GM21423 (cell line): ENCODE data around the gene ZPBP.
"Not testable (repeated sequence)": the region's sequence is repeated elsewhere in the genome, so short reads cannot be mapped to it uniquely, and the experiment has no call there.

Experiments used
- ATAC-seq: cut with Tn5 transposase; IDR thresholded peaks from one replicate; pipeline ENCODE4 v1.9.1; 2021; ENCODE audit warnings: mild to moderate bottlenecking, moderate library complexity; ENCODE audit not compliant: unreplicated experiment

ZPBP gene

DNA sequence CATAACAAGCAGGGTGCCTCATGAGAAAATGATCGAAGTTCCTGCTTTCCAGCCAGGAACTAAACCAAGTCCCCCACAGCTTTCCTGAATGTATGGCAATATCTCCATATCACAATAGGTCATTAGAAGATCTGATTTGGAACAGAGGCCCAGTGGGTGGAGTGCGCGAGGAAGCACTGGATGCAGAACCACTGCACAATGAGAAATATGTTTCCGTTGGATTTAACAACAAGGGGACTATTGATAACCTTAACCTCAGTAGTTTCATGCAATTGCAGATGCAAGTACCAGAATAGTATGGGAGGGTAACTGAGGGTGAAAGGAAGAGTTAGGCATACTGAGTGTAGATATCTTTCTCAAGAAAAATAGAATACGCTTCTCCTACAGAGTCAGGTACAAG is 45.3 kb downstream of the ZPBP start:
- no peak for ATAC-seq

DNA sequence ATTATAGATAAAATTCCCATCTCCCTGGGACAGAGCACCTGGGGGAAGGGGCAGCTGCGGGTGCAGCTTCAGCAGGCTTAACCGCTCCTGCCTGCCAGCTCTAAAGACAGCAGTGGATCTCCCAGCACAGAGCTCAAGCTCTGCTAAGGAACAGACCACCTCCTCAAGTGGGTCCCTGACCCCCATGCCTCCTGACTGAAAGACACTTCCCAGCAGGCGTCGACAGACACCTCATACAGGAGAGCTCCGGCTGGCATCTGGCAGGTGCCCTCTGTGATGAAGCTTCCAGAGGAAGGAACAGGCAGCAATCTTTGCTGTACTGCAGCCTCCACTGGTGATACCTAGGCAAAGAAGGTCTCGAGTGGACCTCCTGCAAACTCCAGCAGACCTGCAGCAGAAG is 51.9 kb downstream of the ZPBP start:
- not testable (repeated sequence) for ATAC-seq

DNA sequence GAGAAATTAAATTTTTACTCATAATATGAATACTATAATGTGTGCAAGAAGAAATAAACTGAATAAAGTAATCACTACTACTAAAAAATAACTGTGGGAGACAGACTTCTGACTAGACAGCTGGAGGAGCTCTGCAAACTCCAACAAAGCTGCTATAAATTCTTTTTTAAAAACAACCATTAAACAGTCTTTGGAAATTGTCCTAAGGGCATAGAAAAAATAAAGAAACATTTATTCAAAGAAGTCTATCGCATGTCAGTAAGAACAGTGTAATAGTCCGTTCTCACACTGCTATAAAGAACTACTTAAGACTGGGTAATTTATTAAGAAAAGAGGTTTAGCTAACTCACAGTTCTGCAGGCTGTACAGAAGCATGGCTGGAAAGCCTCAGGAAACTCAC is 56.0 kb downstream of the ZPBP start:
- ATAC-seq = no peak

DNA sequence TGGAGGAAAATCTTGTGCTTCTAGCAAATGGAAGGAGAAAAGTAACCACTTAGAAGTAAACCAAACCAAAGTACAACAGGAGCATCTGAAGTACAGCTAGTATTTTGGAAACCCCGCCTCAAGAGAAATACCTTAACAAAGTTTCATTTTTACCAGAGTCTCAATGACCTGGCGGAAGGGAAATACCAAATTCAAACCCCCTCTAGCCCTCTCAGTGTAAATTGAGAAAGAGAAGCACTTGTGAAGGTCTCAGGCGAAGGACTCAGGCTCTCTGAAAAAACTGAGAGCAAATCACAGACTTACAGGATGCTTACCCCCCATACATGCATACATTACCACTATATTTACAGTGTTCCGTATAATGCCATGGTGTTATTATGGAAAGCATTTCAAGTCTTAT is 70.1 kb downstream of the ZPBP start:
- no peak for ATAC-seq

DNA sequence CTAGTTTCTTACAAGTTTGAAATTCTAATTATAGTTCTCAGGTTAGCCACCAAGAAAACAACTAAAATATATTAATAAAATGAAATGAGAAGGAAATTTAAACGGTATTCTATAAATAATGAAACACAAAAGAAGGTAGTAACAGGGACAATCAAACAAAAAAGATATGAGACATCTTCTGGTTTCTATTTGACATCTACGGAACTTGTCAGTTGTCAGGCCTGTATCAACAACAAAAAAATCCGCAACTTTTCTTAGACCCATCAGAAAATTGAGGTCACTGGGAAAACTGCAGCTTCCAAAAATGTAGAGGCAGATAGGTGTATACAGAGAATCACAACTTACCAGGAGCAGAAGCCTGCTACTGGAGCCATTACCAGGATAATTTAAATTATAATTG is 70.6 kb downstream of the ZPBP start:
- ATAC-seq = no peak

DNA sequence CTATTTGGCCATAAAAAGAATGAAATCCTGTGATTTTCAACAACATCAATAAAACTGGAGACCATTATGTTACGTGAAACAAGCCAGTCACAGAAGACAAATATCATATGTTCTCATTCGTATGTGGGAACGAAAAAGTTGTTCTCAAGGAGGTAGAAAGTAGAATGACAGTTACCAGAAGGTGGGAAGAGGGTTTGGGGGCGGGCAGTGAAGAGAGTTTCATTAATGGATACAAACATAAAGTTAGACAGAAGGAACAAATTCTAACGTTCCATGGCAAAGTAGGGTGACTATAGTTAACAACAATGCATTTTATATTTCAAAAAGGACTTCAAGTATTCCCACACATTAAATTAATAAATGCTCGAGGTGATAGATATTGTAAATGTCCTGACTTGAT is 97.4 kb downstream of the ZPBP start:
- no peak for ATAC-seq

DNA sequence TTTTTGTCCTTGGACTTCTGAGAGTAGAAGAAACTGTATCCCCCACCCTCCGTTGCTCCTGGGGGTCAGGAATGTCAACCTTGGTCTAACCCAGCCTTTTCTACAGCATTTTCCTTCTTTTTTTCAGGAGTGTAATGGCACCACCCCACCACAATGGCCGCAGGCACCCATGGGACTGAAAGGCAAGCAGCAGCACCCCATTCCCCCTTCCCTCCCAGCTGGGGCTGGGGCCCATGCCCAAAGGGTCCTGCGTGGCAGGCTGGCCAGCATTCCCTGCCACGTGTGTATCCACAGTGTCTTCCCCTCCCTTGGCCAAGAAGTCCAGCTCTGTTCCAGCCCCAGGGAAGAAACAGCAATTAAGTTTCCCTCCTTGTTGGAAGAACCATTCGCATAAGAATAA is 106.9 kb downstream of the ZPBP start:
- ATAC-seq = no peak

DNA sequence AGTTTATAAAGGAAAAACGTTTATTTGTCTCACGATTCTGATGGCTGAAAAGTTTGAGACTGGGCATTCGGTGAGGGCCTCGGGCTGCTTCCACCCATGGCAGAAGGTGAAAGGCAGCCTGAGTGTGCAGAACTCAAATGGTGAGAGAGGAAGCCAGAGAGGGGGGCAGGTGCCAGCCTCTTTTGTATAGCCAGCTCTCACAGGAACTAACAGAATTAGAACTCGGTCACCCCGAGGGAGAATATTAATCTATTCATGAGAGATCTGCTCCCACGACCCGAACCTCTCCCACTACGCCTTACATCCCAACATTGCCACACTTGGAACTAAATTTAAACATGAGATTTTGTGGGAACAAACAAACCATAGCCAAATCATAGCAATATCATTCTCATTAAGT is 112.6 kb downstream of the ZPBP start:
- no peak for ATAC-seq

DNA sequence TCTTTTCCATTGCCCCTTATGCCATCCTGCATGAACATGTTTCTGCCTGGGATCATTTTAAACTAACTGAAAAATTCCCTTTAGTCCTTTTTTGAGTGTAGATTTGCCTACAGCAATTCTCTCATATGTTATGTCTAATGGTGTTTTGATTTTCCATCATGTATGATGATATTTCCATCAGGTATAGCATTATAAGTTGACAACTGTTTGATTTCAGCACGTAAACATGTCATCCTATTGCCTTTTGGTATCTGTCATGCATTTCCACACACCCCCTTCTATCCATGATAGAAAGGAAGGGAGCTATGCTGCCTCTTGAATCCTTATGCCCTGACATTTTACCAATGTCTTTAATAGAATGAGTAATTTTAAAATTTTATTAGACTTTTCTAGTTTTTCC is 116.8 kb downstream of the ZPBP start:
- ATAC-seq = no peak

DNA sequence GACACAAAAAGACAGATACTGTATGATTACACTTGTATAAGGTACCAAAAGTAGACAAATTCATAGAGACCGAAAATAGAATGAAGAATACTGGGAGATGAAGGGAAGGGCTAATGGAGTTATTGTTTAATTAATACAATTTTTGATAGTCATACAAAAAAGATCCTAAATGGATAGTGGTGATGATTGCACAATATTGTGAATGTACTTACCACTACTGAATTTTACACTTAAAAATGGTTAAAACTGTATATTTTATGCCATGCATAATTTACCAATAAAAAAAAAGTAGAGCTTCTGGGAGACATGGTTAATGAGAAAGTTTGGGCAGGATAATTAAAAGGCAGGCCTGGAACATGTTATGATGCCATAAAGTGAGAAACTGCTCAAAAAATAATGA is 119.0 kb downstream of the ZPBP start:
- ATAC-seq = no peak

DNA sequence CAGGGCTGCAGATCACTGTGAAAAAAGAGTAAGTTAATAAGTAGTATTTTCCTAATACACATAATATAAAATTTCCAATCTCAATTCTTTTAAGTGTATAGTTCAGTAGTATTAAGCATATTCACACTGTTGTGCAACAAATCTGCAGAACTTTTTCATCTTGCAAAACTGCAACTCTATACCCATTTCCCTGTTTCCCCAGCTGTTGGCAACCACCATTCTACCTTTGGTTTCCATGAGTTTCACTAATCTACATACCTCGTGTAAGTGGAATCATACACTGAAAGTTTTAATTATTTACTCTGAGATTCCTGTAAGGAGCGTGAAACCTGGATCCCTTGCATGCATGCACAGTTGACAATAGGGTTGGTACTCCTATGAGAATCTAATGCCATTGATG is 155.4 kb downstream of the ZPBP start:
- ATAC-seq = no peak

DNA sequence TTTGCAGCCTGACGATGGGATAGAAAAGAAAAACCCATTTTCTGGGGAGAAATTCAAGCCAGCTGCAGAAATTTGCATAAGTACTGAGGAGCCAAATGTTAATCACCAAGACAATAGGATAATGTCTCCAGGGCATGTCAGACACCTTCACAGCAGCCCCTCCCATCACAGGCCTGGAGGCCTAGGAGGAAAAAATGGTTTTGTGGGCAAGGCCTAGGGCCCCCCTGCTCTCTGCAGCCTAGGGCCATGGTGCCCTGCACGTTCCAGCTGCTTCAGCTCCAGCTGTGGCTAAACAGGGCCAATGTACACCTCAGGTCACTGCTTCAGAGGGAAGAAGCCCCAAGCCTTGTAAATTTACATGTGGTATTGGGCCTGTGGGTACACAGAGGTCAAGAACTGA is 161.4 kb downstream of the ZPBP start:
- no peak for ATAC-seq

DNA sequence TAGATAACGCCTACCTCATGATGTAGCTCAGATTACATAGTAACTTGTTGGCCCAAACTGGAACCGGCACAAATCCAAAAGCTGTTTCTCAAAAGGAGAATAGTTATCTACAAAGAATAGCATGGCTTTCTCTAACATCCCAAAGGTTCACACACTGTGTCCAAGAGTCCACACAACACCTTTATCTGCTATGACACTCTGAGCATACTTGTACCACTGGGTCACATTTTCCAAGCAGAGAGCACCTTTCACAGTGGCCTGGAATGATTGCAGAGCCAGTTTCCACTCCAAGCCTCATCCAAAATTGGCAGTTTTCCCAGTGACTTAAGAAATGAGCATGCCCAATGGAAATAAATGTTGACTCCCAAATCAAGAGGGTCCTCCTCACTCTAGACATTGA is 164.3 kb downstream of the ZPBP start:
- ATAC-seq = no peak

DNA sequence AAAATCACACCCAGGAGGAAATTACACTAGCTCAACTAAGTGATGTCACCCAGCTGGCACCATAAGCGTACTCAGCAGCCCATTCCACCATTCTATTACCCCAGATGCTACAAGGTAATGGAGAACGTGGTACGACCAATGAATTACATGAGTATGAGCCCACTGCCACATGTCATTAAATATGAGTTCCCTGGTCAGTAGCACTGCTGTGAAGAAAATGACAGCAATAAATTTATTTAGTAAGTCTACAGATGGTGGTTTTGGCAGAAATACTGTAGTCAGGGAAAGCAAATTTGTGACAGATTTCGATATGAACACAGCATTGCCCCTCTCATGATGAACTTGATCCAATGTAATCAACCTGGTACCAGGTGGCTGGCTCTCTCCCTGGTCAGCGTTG is 165.4 kb downstream of the ZPBP start:
- ATAC-seq = no peak

DNA sequence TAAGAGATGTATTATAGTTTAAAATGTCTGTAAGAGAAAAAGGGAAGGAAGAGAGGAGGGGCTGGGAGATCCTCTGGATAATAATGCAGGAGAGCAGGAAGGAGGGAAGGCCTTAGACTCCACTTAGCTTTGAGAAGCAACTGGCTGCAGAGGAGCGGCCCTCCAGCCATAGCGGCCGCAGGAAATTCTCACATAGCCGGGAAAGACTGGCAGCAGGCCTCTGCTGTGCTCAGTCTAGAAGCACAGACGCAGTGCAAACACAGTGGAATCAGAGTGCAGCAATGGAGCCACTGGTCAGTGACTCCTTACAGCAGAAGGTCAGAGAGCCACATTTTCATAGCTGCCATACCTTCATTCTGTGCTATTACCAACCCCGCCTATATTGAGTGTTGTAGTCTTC is 166.3 kb downstream of the ZPBP start:
- ATAC-seq = no peak

DNA sequence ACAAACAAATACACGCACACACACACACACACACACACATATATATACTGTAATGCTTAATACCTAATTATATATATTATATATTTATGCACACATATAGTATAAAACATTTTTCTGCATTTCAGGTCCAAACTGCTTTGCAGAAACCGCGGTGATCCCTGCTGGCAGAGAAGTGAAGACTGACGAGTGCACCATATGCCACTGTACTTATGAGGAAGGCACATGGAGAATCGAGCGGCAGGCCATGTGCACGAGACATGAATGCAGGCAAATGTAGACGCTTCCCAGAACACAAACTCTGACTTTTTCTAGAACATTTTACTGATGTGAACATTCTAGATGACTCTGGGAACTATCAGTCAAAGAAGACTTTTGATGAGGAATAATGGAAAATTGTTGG is 181.1 kb downstream of the ZPBP start:
- ATAC-seq = no peak

DNA sequence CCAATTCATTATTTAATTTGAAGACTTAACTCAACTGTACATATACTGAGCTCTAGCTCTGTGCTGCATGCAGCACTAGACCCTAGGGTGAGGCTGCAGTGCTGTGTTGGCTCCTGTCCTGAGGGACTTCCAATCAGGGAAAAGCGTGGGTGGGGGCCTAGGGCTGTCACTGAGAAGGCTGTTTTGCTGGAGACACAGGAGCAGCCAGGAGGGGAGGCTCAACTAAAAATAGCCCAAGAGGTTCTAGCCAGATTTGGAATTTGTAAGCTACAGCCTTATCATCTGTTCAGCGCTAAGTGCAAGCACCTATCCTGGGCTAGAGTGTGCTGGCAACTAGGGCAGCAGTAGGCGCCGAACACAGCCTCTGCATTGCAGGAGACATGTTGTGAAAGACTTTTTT is 198.5 kb downstream of the ZPBP start:
- ATAC-seq = no peak

DNA sequence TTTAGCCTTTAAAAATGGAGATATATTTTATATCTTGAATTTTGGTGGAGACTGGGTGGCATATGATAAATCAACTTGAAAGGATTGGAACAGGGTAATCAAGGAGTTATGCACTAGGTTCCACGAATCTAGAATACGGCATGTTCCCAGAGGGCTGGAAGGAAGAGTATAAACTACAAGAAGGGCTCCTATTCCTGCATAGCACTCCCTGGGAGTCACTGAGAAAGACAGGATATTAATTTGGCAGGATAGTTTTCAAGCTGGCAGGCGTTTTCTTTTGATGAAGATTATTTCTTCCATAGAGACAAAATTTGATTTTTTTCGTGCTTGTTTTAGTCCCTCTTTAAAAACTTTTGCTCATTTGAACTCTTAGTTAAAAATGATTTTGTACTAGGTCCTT is 199.9 kb downstream of the ZPBP start:
- ATAC-seq = no peak

DNA sequence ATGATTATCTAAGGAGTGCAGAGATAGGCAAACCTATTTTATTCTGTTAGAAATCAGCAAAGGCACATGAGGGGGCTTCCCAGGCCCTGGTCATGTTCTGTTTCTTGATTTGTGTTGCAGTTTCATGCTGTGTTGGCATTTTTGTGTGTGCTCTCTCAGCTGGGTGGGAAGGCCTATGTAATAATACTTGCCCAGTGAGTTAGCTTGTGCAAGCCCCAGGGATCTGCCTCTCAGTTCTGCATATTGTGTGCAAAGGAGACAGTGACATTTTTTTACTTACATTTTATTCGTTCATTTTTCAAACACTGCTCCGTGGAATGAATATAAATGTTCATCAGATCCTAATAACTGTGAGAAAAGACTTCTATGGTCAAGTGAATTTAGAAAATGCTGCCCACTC is 200.6 kb downstream of the ZPBP start:
- ATAC-seq = no peak
